NCI-H460 (cell line): Measurements from ENCODE around the gene METTL4. TPM values are rescaled to one million over a fixed set of nuclear protein-coding genes. Genes with fewer than 3 reads are reported as not detected.

Experiments used
- DNase-seq: peaks from one replicate; pipeline ENCODE4 v3.0.0-alpha.2; 2016; ENCODE audit warnings: low read depth; ENCODE audit errors: extremely low read depth
- polyA plus RNA-seq: library from polyadenylated mRNA; depleted of rRNA; stranded (reverse); fragments of >200 nt; gene quantifications from 2 replicates; pipeline ENCODE4 v1.2.3, GENCODE V29; 2014; cell fraction: nucleus; rRNA removed
- total RNA-seq: library from RNA; depleted of rRNA; stranded (reverse); fragments of >200 nt; shearing (Covaris generic); gene quantifications from 2 replicates; pipeline ENCODE4 v1.2.3, GENCODE V29; 2014; rRNA removed

The METTL4 gene
- 14.7 and 15.1 TPM in 2 replicates for total RNA-seq
- polyA plus RNA-seq, result 15.0 and 21.4 TPM in 2 replicates

GRCh38 chr18:2571200-2572170 lies at the start of gene METTL4, which contains the start of gene NDC80:
Gene METTL4 (minus strand): TSS chr18:2571505. CDS start chr18:2567216, 4,289 bp downstream.
Gene NDC80 (plus strand): TSS chr18:2571557. CDS start chr18:2572986, 1,429 bp downstream.
- DNase-seq, result peak; percentile 79

- no peak for DNase-seq
These were observed 46.7 kb upstream of the METTL4 start for GRCh38 chr18:2618009-2618408.

- no peak for DNase-seq
These were observed 46.2 kb upstream of the METTL4 start for GRCh38 chr18:2617401-2617998.

- no peak for DNase-seq
These were observed 41.7 kb upstream of the METTL4 start for GRCh38 chr18:2612996-2613395.

GRCh38 chr18:2610549-2610948 lies 39.2 kb upstream of the METTL4 start:
- DNase-seq, result no peak

GRCh38 chr18:2609604-2610003 lies 38.3 kb upstream of the METTL4 start:
- DNase-seq, result no peak

GRCh38 chr18:2606335-2606734 lies 35.0 kb upstream of the METTL4 start:
- DNase-seq, result no peak

- no peak for DNase-seq
These were observed 31.5 kb upstream of the METTL4 start for GRCh38 chr18:2602844-2603243.

- DNase-seq, result no peak
These were observed 26.3 kb upstream of the METTL4 start for GRCh38 chr18:2597639-2598038.

- DNase-seq, result no peak
These were observed 19.0 kb upstream of the METTL4 start for GRCh38 chr18:2590303-2590702.

GRCh38 chr18:2589345-2590068 lies 18.2 kb upstream of the METTL4 start:
- DNase-seq, result no peak

GRCh38 chr18:2588666-2589344 lies 17.5 kb upstream of the METTL4 start:
- no peak for DNase-seq

- DNase-seq, result no peak
These were observed 16.5 kb upstream of the METTL4 start for GRCh38 chr18:2587788-2588187.

GRCh38 chr18:2573408-2573807 lies 2.1 kb upstream of the METTL4 start:
- DNase-seq, result no peak

GRCh38 chr18:2572892-2573291 lies 1.6 kb upstream of the METTL4 start:
- DNase-seq, result no peak

- no peak for DNase-seq
These were observed 865 bp upstream of the METTL4 start for GRCh38 chr18:2572171-2572569.

GRCh38 chr18:2570772-2571199 lies 519 bp downstream of the METTL4 start:
- DNase-seq, result peak; percentile 45

- no peak for DNase-seq
These were observed 1.7 kb downstream of the METTL4 start for GRCh38 chr18:2569338-2570207.

GRCh38 chr18:2568605-2569004 lies 2.7 kb downstream of the METTL4 start:
- no peak for DNase-seq
